HG03457 (cell line): ENCODE measurements around the gene CHCHD3.
"Not testable (repeated sequence)": the region's sequence is repeated elsewhere in the genome, so short reads cannot be mapped to it uniquely, and the experiment has no call there.

Experiments
- ATAC-seq: cut with Tn5 transposase; IDR thresholded peaks from one replicate; pipeline ENCODE4 v1.9.1; 2021; ENCODE audit warnings: moderate number of reproducible peaks; ENCODE audit not compliant: unreplicated experiment

The CHCHD3 gene

GRCh38 chr7:132910657-132911056 is 171.2 kb downstream of the CHCHD3 start:
- ATAC-seq: no peak

GRCh38 chr7:132907380-132907940 is 174.4 kb downstream of the CHCHD3 start:
- no peak for ATAC-seq

- ATAC-seq: no peak
Measured at GRCh38 chr7:132906193-132906835, 175.6 kb downstream of the CHCHD3 start.

- not testable (repeated sequence) for ATAC-seq
Measured at GRCh38 chr7:132905136-132905535, 176.8 kb downstream of the CHCHD3 start.

- no peak for ATAC-seq
Measured at GRCh38 chr7:132904209-132904608, 177.7 kb downstream of the CHCHD3 start.

- ATAC-seq: not testable (repeated sequence)
Measured at GRCh38 chr7:132902294-132902693, 179.6 kb downstream of the CHCHD3 start.

GRCh38 chr7:132901241-132901640 is 180.6 kb downstream of the CHCHD3 start:
- ATAC-seq: no peak

- no peak for ATAC-seq
Measured at GRCh38 chr7:132899833-132900232, 182.1 kb downstream of the CHCHD3 start.

GRCh38 chr7:132898641-132899175 is 183.2 kb downstream of the CHCHD3 start:
- ATAC-seq: not testable (repeated sequence)

GRCh38 chr7:132897093-132897687 is 184.7 kb downstream of the CHCHD3 start:
- ATAC-seq: no peak

GRCh38 chr7:132895231-132895630 is 186.7 kb downstream of the CHCHD3 start:
- ATAC-seq: no peak

- ATAC-seq: no peak
Measured at GRCh38 chr7:132893560-132893959, 188.3 kb downstream of the CHCHD3 start.

GRCh38 chr7:132892744-132893143 is 189.1 kb downstream of the CHCHD3 start:
- ATAC-seq: not testable (repeated sequence)

GRCh38 chr7:132891554-132891953 is 190.3 kb downstream of the CHCHD3 start:
- ATAC-seq: no peak

GRCh38 chr7:132882714-132883428 is 199.0 kb downstream of the CHCHD3 start:
- ATAC-seq: no peak

- ATAC-seq: no peak
Measured at GRCh38 chr7:132881317-132881716, 200.6 kb downstream of the CHCHD3 start.

- ATAC-seq: no peak
Measured at GRCh38 chr7:132879579-132879978, 202.3 kb downstream of the CHCHD3 start.

GRCh38 chr7:132878204-132878919 is 203.5 kb downstream of the CHCHD3 start:
- no peak for ATAC-seq

GRCh38 chr7:132877573-132877972 is 204.3 kb downstream of the CHCHD3 start:
- ATAC-seq: no peak

- ATAC-seq: no peak
Measured at GRCh38 chr7:132876576-132876975, 205.3 kb downstream of the CHCHD3 start.

- ATAC-seq: no peak
Measured at GRCh38 chr7:132872034-132872433, 209.9 kb downstream of the CHCHD3 start.
